Neural crest cell (in vitro differentiated cells): ENCODE data around the gene MRPL41. TPM values are rescaled to one million over a fixed set of nuclear protein-coding genes. Genes with fewer than 3 reads are reported as not detected.

Experiments used
- DNase-seq: peaks from one replicate; pipeline ENCODE4 v3.0.0; 2021; ENCODE audit warnings: low read depth, mixed read lengths, low spot score
- H3K27ac Mint-ChIP-seq: one replicate; pipeline ENCODE4 v1.8.0; 2021; ENCODE audit warnings: mild to moderate bottlenecking, mixed read lengths; ENCODE audit not compliant: unreplicated experiment
- H3K27me3 Mint-ChIP-seq: 2 replicates; pipeline ENCODE4 v1.8.0; 2021; ENCODE audit warnings: low read depth, mild to moderate bottlenecking, mixed read lengths
- H3K36me3 Mint-ChIP-seq: 2 replicates; pipeline ENCODE4 v1.8.0; 2021; ENCODE audit warnings: low read depth, mild to moderate bottlenecking, mixed read lengths
- H3K4me1 Mint-ChIP-seq: 2 replicates; pipeline ENCODE4 v1.8.0; 2021; ENCODE audit warnings: mixed read lengths
- H3K4me3 Mint-ChIP-seq: one replicate; pipeline ENCODE4 v1.8.0; 2021; ENCODE audit warnings: mild to moderate bottlenecking, mixed read lengths
- H3K9me3 Mint-ChIP-seq: 2 replicates; pipeline ENCODE4 v1.8.0; 2021; ENCODE audit warnings: mixed read lengths
- CTCF ChIP-seq: fragments of 200-600 bp; sonication (generic); conservative IDR thresholded peaks from 2 replicates; pipeline ENCODE4 v1.5.0; 2021; ENCODE audit warnings: antibody characterized with exemption, mild to moderate bottlenecking
- total RNA-seq: library from RNA; stranded (reverse); gene quantifications from 2 replicates; pipeline ENCODE4 v1.2.1, GENCODE V29; 2021

Gene MRPL41
- total RNA-seq, 1 donor from 2014 or later: 40.9 TPM

- TF ChIP-seq CTCF: no peak
- H3K27ac Mint-ChIP-seq: no peak overlapping the region
- no peaks in the 10 kb centered on the region for H3K36me3 Mint-ChIP-seq
- H3K27me3 Mint-ChIP-seq: no peaks in the 10 kb centered on the region
- H3K9me3 Mint-ChIP-seq: no peaks in the 10 kb centered on the region
- H3K4me1 Mint-ChIP-seq: no peaks in the 10 kb centered on the region
- no peak for DNase-seq
- H3K4me3 Mint-ChIP-seq: no peak overlapping the region
Measured at GRCh38 chr9:137520614-137521404, 30.9 kb upstream of the MRPL41 start.

- Mint-ChIP-seq H3K4me1 (no peaks in the 10 kb centered on the region), H3K4me3 (no peak overlapping the region), H3K36me3 (no peaks in the 10 kb centered on the region), H3K9me3 (no peaks in the 10 kb centered on the region), H3K27me3 (no peaks in the 10 kb centered on the region), H3K27ac (no peak overlapping the region)
- DNase-seq: no peak
- TF ChIP-seq CTCF: no peak
Measured at GRCh38 chr9:137521405-137521985, 30.2 kb upstream of the MRPL41 start.

GRCh38 chr9:137522746-137523455, 28.8 kb upstream of the MRPL41 start:
- H3K4me1 Mint-ChIP-seq: no peaks in the 10 kb centered on the region
- H3K9me3 Mint-ChIP-seq: no peaks in the 10 kb centered on the region
- H3K36me3 Mint-ChIP-seq: no peaks in the 10 kb centered on the region
- no peak for DNase-seq
- no peaks in the 10 kb centered on the region for H3K27me3 Mint-ChIP-seq
- H3K4me3 Mint-ChIP-seq: no peak overlapping the region
- peak overlapping the region; percentile 12 for H3K27ac Mint-ChIP-seq
- TF ChIP-seq CTCF: no peak

- Mint-ChIP-seq H3K27me3 (no peaks in the 10 kb centered on the region), H3K4me3 (no peak overlapping the region), H3K27ac (no peak overlapping the region), H3K9me3 (no peaks in the 10 kb centered on the region), H3K36me3 (no peaks in the 10 kb centered on the region), H3K4me1 (no peaks in the 10 kb centered on the region)
- no peak for TF ChIP-seq CTCF
- DNase-seq: no peak
Measured at GRCh38 chr9:137524161-137524980, 27.3 kb upstream of the MRPL41 start.

- no peak for TF ChIP-seq CTCF
- no peak for DNase-seq
- Mint-ChIP-seq H3K36me3 (no peaks in the 10 kb centered on the region), H3K4me3 (no peak overlapping the region), H3K4me1 (no peaks in the 10 kb centered on the region), H3K27me3 (no peaks in the 10 kb centered on the region), H3K9me3 (no peaks in the 10 kb centered on the region), H3K27ac (no peak overlapping the region)
Measured at GRCh38 chr9:137524981-137525317, 26.7 kb upstream of the MRPL41 start.
